HCEC 1CT (cell line): ENCODE measurements around the gene TMEM108.

Experiments used
- DNase-seq: peaks from one replicate; pipeline ENCODE4 v3.0.0-alpha.2; 2017

TMEM108 gene

DNA sequence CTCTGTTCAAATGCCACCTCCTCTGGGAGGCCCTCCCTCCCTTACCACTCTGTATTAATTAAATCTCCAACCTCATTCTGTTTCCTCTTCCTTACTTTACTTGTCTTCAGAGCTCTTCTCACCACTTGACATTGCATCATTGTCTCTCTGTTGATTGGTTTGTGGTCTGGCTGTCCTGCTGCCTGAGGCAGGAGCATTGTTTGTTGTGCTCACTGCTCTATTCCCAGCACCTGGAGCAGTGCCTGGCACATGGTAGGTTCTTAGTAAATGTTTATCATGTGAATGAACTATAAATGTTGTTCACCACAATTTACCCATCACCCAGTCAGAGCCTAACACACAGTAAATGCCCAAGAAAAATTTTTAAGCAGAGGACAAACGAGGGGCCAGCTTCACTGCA, 355.0 kb downstream of the TMEM108 start:
- no peak for DNase-seq

DNA sequence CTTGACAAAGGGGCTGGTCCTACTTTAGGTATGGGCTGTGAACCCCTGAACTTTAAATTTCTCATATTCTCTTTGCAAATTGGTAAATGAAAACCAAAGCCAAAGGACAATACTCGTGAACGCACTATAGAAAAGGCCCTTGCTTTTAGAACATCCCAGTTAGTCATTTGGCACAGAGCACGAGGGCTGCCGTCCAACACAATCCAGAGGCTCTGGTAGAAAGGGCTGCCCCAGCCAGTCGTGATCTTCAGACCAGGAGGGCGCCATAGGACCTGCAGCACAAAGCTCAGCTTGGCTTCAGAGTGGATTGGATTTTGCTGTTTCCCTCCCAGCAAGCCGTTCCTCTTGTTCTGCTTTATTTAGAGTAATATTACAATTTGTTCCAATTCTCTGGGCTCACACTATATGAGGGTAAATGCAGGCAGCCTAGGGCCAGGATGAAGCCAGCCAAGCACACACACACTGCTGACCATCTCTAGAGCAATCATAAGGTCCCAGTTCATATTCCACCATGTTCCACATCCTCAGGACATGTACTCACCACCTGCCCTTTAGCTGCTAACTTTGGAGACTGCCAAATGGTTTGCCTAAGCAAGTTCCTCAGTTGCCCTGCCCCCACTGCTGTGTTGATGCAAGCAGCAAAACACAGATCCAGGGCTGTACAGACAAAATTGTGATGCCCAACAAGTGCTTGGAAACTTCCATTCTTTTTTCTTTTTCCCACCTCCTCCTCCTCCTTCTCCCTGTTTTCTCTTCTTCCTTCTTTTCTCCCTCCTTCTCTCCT, 355.7 kb downstream of the TMEM108 start:
- no peak for DNase-seq

DNA sequence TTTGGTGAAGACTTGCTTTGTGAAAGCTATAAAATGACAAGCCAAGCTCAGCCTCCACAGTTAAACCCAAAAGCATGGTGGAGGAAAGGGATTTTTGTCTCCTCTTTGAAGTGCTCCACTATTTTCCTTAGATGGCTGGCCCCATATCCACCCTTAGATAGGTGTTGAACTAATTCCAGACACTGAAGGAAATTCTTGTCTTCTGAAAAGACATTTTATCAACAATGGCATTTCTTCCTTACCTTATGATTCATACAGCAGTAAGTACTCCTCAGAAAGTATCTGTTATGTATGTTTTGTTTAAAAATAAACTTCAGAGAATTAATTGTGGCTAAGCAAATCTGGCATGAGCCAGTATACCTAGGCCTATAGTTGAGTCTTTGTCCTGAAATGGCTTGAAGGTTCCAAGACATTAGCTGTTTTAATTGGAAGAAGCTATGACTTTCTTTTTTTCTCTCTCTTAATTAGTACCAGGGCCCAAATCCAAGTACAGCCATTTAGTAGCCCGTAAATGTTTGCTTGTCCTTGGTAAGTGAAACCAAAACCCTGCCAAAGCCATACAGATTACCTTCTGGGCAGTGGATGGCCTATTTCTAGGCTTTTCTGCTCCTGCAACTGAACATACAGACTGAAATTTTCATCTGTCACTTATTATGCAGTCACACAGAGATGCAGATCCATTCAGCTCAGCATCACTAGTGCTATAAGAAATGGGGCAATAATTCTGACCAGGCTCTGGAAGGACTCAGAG, 356.5 kb downstream of the TMEM108 start:
- DNase-seq = no peak

DNA sequence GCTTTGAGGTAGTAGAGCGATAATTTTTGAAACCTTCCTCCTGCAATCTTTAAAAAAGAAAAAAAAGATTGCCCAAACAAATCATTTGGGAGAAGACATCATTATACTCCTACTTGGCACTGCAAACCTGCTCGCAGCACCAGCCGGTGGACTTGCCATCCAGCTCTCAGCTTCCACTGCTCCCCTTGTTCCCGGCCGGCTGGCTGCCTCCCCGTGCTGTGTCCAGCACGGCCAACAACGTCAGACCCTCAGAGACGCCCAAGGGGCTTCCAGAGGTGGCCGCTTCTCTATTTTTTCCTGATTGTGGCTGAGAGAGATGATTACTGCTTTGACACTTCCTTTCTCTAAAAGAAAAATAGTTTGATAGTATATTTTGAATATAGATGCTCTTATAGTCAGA, 358.7 kb downstream of the TMEM108 start:
- DNase-seq = no peak

DNA sequence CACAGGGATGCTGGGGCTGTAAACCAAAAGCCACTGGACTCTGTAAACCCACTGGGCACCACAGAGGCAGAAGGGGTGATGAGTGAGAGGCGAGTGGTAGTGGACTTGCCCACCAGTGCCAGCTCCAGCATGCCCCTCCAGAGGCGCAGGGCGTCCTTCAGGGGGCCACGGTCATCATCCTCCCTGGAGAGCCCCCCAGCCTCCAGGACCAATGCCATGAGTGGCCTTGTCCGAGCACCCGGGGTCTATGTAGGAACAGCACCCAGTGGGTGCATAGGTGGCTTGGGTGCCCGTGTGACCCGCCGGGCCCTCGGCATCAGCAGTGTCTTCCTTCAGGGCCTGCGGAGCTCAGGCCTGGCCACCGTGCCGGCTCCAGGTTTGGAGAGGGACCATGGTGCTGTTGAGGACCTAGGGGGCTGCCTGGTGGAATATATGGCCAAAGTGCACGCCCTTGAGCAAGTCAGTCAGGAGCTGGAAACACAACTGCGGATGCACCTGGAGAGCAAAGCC, 361.9 kb downstream of the TMEM108 start, which contains the start of gene BFSP2:
BFSP2 (plus strand) TSS at position 51 of the 510 bp plus-strand sequence; CDS start at position 79, 28 bp downstream.
- no peak for DNase-seq

DNA sequence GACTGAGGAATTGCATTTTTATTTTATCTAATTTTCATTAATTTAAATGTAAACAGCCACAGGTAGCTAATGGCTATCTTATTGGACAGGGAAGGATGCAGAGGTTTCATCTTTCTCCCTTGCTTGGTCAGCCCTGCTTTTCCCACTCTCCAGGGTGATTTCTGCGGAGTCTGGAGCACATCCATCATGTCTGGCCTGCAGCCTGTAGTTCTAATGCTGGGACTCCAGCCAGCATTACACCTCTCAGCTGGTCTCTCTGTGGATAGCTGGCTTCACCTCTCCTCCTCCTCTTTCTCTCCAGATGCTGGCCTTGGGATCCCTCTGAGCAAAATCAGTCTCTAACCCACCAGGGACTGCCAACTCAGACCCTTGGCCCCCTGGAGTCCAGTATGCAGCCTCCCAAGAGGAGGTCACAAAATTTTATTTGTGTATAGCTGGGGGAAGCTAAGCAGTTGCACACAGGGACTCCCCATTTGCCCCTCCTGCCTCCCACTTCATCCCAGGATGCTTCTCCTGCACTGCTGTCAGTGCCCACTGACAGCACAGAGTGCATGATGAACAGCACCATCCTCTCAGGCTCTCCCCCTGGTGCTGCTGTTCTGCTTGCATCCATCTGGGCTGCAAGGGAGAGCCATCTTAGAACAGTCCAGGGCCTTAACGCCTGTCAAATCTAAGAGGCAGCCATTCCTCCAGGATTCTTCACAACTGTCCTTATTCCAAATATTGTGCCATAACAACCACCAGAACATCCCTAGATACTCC, 363.4 kb downstream of the TMEM108 start:
- no peak for DNase-seq

DNA sequence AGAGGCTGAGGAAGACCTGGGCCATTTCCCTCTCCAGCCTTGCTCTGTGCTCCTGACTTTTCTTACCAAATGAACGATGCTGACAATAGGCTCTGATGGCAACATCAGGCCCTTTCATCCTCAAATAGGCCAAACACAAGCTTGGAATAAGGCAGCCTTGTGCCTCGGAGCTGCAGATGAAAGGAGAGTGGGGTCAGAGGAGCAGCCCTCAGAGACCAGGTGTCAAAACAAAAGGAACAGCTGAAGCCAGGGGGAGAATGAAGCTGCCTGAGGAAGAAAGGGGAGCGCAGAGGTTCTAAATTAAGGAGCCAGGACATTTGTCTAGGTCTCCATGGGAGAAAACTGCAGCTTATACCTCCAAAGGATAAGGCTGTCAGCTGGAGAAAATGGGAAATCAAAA, 366.7 kb downstream of the TMEM108 start:
- DNase-seq = no peak

DNA sequence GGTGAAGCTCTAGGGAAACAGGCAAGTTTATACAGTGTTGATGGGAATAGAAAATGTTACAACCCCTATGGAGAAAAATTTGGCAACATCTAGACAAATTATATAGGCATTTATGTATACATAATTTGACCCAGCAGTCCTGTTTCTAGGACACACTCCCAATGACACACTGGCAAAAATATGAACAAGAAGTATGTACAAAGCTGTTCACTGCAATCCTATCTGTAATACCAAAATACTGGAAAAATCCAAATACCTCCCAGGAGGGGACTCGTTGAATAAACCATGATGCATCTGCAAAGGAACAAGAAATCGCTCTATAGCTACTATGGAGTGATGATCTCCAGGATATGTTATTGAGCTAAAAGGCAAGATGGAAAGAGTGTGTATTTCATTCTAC, 370.2 kb downstream of the TMEM108 start:
- no peak for DNase-seq

DNA sequence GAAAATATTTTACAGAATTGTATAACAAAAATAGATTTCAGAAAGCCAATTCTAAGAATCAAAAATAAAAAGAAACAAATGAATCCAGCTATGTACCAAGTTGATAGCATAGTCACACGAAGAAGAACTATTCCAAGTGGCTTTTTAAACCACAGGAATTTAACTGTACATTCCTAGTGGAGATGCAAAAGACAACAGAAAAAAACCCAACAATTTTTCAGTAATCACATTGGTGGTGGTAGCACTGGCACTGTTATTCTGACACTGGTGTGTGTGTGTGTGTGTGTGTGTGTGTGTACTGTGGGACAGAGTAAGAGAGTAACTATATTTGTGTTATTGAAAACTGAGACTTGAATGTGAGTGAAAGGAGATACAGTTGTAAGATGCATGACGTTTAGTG, 370.8 kb downstream of the TMEM108 start:
- DNase-seq = peak; percentile 22

DNA sequence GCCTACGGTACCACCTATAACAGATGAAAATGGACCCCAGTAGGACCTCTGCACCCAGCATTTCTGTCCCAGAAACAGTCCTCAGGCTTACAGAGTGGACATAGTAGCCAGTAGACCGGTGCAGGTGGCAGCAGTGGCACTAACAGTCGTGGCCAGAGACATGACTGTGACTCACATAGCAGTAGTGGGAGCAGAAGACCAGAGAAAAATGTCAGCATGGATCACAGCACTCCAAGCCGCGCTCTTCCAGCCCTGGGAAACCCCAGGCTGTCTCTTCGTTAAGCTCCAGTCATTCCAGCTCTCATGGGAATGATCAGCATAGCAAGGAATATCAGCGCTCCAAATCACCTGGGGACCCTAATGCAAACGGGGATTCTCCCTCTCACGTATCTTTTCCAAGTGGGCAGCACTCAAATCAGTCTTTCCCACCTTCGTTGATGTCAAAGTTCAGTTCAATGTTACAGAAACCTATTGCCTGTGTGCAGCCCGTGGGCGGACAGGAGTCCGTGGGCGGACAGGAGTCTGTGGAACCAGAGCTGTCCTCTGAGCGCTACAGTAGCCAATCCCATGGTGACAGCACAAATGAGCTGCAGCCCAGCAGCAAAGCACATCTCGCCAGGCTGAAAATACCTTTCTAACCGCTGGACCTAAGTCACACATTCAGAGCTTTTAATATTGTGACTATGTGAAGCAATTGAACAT, 372.2 kb downstream of the TMEM108 start:
- no peak for DNase-seq

DNA sequence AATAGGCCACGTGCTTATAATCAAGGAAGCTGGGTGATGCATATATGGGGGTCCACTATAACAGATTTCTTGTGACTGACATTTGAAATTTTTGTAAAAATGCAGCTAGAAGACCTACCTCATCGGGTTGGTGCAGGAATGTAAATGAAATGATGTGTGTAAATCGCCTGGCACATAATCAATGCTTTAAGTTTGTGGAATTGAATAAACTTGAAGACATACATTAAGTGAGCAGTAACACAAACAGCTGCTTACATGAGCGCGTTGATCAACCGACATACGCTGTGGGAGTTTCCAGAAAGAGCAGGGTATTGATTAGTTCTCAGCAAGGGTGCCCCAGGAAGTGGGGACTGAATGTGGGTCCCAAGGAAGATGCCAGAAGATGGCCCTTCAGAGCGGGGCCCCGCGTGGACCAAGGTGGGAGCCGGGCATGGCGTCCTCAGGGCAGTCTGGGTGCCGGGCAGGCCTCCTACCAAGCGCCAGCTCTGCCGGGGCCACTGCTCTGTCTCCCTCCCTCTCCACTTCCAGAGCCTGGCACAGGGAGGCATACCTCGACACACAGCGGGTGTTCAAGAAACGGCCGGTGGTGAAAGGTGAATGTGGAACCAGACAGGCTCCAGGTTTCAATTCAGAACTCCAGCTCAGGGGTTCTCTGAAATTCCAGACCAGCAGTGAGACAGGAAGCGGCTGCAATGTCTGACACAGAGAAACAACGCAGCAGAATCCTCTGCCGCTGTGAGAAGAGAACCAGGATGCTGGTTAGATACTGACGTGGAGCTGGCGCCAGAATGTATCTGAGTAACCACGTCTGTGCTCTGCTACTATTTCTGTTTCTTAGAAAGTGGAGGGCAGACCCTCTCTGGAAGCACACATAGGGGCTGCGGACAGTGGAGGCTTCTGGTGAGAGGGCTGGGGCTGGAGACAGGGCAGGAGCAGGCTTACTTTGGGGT, 374.3 kb downstream of the TMEM108 start:
- DNase-seq = no peak

DNA sequence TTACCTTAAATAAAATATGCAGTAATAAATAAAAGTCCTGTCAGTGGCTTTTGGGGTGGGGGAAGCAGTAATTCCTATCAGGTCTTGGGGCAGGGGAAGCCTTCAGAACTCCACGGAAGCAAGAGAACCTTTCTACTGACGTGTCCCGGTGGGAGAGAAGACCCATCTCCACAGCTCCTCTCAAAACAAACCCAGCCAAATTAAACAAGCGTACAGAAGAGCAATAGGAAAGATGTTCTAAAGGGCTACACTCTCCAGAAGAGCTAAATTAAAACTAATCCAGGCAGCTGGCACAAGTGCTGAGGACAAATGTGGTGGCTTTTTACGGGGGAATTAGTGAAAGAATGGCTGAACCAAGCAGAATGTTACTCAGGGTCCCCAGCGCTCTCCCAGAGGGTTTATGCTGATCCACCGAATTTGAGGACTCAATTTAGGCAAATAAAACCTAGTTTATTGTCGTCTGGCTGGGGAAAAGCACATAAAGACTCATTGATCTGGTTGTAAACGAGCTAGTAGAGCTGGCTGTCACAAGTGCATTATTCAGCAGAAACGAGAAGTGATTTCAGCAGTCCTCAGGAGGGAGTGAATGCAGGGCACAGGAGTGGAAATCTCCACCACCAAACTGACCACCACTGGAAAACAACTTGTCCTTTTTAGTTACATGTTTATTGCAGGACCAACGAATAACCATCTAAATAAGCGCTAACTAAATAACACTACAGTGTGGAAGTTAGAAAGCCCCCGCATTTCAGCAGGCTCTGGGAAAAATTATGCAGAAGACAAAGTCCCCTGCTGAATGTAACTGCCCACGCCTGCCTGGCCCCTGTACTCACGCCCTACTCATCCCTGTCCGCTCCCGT, 375.2 kb downstream of the TMEM108 start:
- DNase-seq = no peak

DNA sequence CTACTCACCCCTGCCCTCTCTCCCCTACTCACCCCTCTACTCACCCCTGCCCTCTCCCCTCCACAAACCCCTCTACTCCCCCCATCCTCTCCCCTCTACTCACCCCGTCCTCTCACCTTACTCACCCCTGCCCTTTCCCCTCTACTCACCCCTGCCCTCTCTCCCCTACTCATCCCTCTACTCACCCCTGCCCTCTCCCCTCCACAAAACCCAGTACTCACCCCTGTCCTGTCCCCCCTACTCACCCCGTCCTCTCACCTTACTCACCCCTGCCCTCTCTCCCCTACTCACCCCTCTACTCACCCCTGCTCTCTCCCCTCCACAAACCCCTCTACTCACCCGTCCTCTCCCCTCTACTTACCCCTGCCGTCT, 375.8 kb downstream of the TMEM108 start:
- DNase-seq = no peak

DNA sequence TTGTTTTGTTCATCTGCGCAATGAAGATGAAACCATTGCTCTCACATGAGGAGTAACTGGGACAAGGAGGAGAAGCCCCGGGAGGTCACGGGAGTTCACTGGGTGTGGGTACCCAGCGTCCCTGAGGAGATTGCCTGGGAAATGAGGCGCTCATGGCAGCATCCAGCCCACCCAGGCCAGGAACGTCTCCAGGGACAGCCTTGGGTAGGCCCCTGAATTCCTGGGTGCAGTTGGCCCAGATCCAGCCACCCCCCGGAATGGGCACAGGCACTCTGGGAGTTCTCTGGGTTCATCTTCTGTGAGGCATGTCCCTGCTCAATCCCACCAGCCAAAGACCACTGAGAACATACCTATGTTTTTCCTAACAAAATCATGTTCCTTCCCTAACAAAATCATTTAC, 380.2 kb downstream of the TMEM108 start:
- DNase-seq = no peak

DNA sequence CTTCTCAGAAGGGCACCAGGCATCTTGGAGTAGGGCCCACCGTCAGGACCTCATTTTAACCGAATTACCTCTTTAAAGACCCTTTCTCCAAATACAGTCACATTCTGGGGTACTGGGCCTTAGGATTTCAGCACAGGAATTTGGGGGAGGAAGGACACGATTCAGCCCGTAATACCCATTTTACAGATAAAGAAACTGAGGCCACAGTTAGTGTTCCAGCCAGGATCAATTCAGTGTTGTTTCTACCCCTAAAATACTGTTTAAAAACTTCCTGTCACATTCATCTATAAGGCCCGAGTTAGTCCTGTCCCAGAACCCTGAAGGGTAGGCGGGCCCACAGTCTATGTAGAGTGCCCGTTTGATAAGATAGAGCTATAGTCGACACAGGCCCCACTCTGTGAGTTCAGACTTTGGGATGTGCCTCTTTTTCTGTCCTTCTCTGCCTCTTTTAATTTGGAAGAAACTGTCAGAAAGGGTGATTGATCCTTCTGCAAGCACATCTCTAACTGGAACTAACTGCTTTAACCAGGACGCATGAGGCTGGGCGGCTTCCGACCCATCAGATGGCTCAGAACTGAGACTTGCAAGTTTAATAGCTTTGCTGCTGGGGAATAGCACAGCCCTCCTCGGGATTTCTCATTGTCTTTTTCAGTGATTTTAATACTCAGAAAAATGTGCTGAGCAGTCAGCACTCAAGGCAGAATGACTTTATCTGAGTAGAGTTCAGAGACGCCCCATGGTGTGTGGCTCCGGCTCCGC, 381.1 kb downstream of the TMEM108 start:
- no peak for DNase-seq

DNA sequence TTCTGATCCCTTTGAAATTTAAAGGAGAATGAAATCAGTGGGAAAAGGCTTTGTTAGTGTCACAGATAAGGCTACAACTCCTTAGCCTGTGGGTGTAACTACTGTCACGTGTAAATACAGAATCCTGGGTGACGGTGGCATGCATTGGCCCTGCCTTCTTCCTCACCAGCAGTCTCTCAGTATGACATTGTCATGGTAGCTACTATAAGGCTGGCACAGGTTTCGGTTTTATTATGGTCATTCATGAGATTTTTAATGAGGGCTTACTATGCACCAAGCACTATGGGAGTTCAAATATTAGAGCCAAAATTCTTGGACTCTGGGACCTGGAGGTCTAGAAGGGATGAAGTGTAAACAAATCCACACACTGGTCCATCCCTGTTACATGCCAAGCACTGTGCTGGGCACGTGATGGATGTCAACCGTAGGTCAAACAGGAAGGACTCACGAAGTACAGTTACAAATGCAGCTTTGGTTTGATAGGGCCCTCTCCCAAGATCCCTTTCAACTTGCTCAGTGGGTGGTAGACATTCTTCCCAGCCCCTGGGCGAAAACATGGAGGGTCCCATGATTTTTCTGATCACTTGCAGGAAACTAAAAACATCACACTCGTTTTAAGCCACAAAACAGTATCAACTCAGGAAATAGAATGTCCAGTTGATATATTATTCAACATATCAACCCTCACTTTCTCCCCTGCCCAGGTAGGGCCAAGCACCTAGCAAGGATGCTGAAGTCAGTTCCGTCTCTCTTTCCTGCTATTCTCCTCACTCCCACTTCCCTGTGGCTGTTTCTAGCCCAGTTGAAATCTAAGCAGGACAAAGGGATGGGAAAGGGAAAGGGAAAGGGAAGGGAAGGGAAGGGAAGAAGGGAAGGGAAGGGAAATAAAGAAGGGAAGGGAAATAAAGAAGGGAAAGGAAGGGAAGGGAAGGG, 387.0 kb downstream of the TMEM108 start:
- DNase-seq = no peak

DNA sequence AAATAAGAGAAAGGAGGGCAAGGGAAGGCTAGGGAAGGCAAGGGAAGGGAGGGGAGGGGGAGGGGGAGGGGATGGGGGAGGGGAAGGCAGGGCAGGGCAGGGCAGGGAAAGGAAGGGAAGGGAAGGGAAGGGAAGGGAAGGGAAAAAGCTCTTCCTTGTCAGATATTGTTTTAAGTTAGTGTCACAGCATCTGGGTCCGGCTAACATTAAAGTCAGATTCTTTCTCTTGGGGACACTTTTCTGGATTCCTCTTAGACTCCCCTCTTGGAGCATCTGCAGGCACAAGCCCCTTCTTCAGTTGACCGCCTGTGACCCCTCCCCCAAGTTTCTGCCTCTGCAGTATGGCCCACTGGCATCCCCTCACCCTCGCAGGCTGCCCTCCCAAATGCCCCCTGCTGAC, 387.7 kb downstream of the TMEM108 start:
- no peak for DNase-seq

DNA sequence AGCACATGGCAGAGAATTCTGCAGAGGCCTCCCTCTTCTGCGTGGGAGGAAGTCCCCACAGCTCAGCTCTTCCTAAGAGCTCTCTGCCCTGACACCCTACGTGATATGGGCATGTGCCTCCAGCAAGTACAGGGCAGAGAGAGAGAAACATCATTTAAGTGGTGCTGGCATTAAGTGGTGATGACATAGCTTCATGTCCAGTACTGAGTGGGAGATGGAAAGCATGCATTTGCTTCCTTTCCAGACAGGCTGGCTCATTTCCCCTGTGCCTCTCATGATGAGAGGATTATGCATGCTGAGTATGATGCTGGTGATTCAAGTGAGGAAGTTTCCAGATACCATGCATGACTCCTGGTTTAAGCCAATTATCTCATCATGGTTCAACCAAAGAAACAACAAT, 388.5 kb downstream of the TMEM108 start:
- DNase-seq = peak; percentile 23

DNA sequence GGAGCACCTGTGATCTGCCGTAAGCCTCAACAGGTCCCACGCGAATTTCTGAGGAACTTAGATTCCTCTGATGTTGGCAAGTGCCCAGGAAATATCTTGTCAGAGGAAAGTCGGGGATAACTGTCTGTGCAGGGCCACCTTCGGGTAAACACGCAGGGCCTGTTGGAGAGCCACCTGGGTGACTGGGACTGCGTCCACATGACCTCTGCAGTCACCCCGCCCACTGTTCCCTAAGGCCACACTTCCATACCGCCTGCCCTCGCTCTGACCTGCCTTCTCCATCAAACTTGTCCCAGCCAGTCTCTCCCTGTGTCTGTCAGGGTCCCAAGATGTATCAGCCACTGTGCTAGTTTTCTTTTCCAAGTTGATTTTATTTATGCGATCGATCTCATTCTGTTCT, 390.4 kb downstream of the TMEM108 start:
- DNase-seq = no peak
